HG03280 (cell line): ENCODE results near the gene DOCK9.
"Not testable (repeated sequence)": the region's sequence is repeated elsewhere in the genome, so short reads cannot be mapped to it uniquely, and the experiment has no call there.

Source experiments
- ATAC-seq: cut with Tn5 transposase; IDR thresholded peaks from one replicate; pipeline ENCODE4 v1.9.1; 2021; ENCODE audit warnings: mild to moderate bottlenecking, moderate library complexity; ENCODE audit not compliant: unreplicated experiment

Gene DOCK9

DNA sequence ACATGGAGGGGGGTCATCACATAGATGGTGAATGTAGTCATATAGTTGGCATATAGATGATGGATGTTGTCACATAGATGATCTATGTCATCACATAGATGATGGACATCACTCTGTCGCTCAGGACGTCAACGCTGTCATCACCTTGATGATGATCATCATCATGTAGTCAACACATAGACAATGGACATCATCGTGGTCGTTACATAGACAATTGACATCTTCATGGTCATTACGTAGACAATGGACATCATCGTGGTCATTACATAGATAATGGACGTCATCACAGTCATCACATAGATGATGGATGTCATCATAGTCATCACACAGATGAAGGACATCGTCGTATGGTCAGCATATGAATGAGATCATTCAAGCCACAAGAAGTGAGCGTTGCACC lies 196.8 kb downstream of the DOCK9 start:
- ATAC-seq: no peak

DNA sequence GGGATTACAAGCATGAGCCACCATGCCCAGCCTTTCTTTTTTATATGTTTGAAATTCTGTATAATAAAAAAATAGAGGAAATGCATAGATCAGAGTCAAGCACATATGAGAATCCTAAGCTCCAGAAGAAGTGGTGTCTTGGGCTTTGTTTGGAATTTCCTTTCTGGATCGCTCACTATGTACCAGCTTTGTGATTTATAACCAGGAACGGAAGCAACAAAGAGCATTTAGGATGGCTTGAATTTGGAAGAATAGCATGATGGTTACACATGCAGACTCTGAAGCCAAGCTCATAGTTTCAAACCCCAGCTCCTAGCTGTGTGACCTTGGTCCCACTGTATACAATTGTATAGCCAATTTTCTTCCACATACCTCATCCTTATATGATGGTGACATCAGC lies 197.4 kb downstream of the DOCK9 start:
- no peak for ATAC-seq

DNA sequence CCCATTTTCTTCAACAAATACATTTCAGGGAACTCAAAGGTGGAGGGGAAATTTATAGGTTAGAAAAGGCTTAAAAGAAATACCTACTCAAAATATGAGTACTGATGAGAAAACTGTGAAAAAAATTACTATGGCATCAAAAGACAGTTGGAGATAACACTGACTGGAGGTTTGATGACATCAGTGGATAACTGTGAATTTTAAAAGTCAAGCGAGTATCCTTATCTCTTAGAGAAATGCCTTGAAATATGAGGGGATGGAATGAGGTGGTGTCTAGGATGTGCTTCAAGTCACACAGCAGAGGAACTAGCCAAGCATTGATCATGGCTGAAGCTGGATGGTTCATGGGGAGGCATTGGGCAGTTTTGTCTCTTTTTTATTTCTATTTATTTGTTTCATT lies 198.2 kb downstream of the DOCK9 start:
- ATAC-seq: no peak

DNA sequence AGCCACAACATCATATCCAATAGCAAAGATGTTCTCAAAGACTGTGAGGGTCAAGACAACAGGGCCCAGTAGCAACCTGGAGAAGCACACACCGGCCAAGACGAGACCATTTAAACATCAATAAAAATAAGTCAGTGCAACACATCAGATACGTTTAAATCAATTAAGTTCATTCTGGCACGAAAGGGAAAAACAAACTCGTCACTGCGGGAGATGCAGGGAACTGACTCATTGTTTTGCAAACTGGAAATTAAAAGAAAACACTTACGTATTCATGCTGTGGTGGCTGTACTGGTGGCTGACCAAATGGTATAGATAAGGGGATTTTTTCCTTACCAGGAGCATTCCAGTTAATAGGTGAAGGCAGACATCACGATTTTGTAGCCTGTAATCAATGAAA lies 199.1 kb downstream of the DOCK9 start:
- ATAC-seq: no peak

DNA sequence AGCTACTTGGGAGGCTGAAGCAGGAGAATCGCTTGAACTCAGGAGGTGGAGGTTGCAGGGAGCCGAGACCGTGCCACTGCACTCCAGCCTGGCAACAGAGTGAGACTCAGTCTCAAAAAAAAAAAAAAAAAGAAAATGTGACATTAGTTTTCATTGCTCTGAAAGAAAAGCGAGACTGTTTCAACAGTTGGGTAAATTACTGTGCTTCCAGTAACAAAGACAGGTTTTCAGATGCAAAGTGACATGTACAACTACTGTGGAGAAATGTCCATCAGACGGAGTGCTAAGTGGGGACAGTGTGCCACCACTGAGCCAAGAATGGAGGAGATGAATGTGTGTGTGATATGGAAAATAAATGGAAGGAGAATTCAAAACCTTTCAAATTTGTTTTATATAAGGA lies 201.2 kb downstream of the DOCK9 start:
- no peak for ATAC-seq

DNA sequence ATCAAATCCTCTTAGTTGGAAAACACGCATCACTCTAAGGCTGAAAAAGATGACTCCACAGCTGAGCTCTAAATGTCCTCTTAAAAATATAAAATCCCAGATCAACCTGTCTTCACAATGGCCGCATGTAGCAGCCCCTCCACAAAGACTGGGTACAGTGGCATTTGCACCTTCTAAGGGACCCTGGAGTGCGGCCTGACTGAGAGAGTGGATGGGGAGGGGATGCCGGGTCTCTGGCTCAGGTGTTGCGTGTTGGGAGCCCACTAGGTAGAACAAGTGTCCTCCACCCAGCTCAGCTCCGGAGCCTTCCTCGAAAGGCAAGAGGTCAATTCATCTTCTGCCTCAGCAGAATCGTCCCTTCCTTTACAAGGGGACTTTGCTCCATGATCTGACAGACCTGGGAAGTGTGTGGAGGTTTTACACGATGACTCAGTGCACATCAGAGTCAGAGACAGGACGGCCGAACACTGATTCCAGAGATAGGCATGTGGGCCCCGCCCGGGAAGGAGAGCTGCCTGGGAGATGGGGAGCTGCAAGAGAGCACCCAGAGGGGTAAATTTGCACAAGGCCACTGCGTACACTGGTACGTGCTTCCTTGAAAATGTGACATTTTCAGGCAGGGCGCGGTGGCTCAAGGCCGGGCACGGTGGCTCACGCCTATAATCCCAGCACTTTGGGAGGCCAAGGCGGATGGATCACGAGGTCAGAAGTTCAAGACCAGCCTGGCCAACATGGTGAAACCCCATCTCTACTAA lies 201.8 kb downstream of the DOCK9 start:
- ATAC-seq: no peak

DNA sequence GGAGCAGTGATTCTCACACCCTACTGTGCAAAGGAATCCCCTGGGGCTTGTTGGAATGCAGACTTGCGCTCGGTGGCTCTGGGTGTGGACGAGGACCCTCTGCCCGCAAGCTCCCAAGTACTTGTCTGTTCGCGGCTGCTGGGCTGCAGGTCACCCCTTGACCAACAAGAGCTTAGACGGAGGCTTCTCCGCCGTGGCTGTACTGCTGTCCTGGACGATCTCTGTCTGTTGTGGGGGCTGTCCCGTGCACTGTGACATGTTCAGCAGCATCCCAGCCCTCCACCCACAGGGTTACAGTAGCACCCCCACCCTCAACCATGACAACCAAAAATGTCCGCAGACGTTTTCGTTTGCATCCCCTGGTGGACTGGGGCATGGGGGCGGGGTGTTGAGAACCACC lies 202.5 kb downstream of the DOCK9 start:
- no peak for ATAC-seq

DNA sequence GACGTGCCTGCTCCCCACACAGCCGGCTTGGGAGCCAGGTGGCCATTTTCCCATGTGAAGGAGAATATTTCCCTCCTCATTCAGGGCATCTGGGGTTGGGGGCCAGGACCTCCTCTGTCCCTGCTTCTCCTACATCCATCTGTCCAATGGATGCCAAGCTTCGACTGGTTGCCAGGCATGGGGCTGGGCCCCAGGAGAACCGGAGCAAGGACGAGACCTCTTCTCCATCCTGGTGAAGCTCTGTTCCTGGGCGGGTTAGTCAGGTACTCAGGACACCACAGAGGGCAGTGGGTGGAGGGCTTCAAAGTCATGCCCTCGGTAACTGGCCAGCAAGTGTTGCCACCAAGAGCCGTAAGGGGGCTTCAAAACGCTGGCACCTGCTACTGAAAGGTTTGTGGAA lies 203.1 kb downstream of the DOCK9 start:
- no peak for ATAC-seq

DNA sequence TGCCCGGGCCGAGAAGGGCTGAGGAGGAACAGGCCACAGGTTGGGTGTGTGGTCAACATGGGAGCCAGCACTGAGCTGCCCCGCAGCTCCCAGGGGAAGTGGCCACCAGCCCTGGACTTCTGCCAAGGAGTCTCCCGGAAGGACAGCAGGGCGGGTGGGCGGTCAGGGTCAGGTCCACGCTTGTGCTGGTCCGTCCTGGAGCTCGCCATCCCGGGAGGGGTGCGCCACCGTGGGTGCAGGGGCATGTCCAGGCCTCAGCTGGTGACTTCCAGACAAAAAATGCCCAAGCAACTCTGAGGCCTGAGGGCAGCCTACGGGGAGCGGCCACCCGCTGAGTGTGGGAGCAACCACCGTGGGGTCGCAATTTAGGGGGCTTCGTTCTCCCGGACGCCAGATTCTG lies 203.9 kb downstream of the DOCK9 start:
- no peak for ATAC-seq

DNA sequence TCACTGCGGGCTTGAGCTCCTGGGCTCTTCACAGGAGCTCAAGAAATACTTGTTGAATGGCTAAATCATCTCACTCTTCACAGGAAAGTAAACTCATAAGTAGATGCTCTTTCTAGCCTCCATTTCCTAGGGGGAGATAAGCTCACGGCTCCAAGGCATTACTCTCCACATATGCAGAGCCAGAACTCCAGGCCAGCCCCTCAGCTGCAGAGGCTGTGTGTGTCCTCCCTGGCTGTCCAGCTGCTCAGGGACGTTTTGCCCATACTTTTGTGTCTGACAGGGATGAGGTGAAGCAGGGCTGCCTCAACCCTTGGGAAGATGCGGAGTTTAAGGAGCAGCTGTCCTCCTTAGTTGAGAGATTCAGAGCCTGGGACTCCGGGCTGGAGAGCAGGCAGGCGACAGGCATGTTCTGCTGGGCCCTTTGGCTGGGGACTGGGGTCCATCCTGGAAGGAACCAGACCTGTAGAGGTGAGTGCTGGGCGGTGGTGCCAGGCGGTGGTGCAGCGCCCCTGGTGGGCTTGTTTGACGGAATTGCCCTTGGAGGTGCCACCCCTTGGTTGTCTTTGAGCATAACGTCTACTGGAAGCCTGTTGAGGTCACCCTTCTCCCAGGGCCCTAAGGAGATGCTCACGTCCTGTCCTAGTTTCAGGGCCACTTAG lies 204.9 kb downstream of the DOCK9 start:
- no peak for ATAC-seq

DNA sequence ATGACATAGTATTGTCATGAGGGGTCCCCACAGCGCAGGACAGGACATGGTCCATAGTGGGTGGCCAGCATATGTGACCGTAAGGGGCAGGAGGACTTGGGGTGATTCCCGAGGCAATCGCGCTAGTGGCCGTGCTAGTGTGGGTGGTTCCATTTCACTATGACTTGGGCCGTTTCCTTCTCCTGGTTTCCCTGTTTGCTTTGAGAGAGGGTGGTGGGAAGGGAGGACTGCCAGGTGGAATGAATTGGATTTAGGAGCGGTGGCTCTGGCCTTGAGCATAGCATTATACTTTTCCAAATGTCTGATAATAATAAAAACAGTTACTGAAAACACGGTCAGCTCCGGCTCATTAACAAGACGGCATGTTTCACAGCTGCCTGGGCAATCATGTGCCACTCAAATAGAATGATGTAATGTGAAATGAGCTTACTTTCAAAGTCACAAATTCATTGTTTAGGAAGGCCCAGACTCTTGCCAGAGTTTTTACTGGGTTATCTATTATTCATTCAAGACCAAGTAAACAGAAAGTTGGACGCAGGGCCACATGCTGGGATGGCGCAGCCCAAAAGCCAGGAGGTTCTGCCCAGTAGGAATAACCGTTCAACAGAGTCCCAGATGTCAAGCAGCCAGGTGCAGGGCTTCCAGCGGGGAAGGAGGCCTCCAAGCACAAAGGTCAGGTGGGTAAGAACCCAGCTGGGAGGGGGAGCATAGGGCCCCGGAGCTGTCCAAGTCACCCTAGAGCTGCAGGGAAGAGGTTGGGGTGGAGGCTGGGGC lies 205.8 kb downstream of the DOCK9 start:
- no peak for ATAC-seq

DNA sequence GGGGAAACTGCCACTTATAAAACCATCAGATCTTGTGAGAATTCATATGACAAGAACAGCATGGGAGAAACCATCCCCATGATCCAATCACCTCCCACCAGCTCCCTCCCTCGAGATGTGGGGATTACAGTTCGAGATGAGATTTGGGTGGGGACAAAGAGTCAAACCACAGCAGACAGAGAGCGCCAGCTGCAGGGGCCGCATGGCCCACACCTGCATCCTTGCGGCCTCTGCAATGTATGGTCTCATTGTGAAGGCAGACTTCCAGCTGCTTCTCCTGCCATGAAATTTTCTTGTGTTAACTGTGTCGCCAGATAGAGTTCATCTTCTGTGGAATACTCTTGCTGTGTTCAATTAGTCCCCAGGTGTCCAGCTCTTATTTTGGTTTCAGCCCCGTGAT lies 208.1 kb downstream of the DOCK9 start:
- ATAC-seq: no peak

DNA sequence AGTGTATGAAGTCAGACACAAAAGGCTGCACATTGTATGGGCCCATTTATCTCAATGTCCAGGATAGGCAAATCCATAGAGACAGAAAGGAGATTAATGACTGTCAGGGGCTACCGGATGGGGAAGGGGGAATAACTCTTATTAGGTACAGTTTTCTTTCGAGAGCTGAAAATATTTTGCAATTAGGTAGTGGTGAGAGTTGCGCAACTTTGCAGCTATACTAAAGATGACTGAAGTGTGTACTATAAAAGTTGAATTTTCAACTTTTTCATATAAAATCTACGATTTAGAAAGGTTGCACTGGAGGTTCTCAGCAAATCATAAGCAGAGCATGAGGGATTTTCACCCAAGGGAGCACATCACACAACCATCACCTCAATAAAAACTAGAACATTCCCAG lies 209.3 kb downstream of the DOCK9 start:
- no peak for ATAC-seq

DNA sequence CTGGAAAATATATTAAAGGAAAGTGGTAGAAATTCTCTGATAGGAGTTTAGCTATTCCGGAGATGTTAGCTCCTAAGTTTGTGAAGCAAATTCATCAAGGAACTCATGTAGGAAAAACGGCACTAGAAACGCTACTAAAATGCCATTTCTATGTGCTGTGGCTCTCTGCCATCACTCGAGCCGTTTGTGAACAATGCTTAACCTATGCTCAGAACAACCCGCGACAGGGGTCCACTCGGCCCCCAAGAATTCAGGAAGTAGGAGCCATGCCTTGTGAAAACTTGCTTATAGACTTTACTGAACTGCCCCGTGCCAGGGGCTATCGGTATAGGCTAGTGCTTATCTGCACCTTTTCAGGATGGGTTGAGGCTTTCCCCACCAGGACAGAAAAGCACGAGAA lies 211.2 kb downstream of the DOCK9 start:
- no peak for ATAC-seq

DNA sequence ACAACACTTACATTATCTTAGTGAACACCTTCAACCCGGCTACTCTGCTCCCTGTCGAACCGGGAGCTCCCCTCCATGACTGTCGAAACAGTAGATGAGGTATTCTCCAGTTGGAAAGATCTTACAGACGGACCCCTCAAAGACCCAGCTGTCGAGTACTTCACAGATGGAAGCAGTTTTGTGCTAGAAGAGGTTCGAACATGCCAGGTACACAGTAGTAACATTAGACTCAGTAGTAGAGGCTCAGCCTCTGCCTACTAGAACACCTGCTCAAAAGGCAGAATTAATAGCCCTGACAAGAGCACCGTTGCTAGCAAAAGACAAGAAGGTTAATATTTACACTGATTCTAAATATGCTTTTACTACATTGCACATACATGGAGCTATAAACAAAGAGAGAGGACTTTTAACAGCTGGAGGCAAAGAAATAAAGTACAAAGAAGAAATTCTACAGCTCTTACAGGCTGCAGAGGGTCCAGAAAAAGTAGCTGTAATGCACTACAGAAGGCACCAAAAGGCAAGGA lies 211.8 kb downstream of the DOCK9 start:
- ATAC-seq: no peak

DNA sequence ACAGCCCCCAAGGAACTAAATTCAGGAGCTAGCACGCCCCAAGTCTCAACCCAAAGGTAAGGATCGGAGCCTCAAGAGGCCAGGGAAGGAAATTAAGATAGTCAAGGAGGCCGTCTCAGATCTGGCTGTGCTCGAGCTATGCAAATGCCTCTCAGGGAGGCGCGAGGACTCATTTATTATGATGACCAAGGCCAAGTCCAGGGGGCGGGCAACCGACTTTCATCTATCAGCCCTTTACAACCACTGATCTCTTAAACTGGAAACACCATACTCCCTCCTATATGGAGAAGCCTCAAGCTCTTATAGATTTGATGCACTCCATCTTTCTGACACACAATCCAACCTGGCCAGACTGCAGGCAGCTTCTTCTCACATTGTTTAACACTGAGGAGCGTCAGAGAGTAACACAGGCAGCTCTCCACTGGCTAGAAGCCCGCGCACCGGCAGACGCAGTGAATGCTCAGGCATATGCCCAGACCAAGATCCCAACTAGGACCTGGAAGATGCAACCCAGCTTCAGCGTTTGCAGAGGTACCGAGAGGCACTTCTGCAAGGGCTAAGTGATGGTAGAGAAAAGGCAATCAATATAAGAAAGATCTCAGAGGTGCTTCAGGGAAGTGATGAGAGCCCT lies 215.8 kb downstream of the DOCK9 start:
- ATAC-seq: no peak

DNA sequence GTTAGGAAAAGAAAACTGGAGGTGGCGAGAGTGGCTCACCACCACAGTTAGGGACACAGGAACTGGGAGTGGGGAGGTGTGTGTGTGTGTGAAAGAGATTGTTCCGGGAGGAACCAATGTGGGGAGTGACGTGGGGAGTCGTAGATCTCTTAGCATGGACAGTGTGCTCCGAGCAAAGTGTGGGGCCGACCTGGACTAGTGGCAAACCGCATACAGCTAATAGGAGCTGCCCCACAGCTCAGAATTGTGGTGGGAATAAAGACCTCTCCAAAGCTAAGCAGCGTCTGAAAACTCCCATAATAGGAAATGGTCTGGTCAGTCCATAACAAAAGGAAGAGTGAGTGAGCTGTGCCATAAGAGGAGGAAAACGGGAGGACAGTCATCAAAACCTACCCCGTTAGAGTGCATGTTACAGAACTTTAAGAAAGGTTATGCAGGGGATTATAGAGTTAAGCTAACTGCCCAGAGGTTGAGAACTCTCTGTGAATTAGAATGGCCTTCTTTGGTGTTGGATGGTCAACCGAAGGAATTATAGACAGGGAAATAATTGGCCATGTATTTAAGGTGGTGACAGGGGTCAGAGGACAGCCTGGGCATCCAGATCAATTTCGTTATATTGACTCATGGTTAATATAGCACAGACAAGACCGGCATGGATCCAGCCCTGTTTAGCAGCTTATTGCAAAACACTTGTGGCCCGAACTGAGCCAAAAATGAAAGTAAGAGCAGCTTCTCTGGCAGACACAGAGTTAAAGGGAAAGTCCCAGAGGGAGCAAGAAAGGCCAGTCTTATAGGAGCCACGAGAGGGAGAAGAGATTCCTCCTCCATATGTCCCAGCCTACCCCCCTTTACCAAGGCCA lies 216.5 kb downstream of the DOCK9 start:
- ATAC-seq: peak; percentile 59

DNA sequence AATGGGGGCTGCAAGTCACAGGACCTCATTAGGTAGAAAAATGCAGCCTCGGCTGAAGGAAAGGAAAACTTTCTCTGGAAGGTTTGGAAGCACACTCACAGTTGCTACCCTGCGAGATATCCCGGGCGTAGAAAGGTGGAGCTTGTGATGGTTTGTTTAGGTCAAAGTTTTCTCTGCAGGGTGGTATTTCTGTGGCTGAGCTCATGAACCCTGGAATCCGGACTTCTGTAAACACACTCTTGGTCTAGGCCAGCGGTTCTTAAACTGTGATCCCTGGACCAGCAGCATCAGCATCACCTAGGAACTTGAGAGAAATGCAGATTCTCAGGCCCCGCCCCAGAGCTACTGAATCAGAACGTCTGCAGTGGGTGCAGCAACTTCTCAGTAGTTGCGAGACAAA lies 222.1 kb downstream of the DOCK9 start:
- no peak for ATAC-seq

DNA sequence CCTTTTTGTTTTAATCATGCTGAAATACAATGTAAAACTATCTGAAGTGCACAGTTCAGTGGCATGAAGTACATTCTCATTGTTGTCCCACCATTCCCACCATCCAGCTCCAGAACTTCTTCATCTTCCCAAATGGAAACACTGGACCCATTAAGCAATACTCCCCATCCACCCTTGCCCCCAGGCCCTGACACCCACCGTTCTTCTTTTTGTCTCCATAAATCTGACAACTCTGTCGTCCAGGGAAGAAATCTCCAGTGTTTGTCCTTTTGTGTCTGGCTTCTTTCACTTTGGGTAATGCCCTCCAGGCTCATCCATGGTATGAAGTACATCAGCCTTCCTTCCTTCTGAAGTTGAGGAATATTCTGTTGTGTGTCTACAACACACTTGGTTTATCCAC lies 222.7 kb downstream of the DOCK9 start:
- ATAC-seq: no peak

DNA sequence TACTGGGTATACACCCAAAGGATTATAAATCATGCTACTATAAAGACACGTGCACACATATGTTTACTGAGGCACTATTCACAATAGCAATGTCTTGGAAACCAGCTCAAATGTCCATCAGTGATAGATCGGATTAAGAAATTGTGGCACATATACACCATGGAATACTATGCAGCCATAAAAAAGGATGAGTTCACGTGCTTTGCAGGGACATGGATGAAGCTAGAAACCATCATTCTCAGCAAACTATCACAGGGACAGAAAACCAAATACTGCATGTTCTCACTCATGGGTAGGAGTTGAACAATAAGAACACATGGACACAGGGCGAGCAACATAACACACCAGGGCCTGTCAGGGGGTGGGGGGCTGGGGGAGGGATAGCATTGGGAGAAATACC lies 223.4 kb downstream of the DOCK9 start:
- ATAC-seq: not testable (repeated sequence)
